H1 (cell line): ENCODE results near the gene HAND1. TPM values are rescaled to one million over a fixed set of nuclear protein-coding genes. Genes with fewer than 3 reads are reported as not detected.

Experiments used
- CREB1 ChIP-seq: IDR thresholded peaks from 2 replicates; pipeline ENCODE4 v1.6.1; 2012; ENCODE audit warnings: inconsistent platforms
- EGR1 ChIP-seq: IDR thresholded peaks from 2 replicates; pipeline ENCODE4 v1.6.1; 2011; ENCODE audit warnings: low read depth, low read length, borderline replicate concordance
- KDM5A ChIP-seq: fragments of 200-600 bp; IDR thresholded peaks from 2 replicates; pipeline ENCODE4 v1.7.1; 2012; ENCODE audit warnings: mild to moderate bottlenecking, low read length, inconsistent platforms, mixed read lengths
- TEAD4 ChIP-seq: IDR thresholded peaks from 2 replicates; pipeline ENCODE4 v1.6.1; 2012; ENCODE audit warnings: low read depth, low read length, inconsistent platforms, mixed read lengths
- polyA plus RNA-seq, 7 experiments: library from polyadenylated mRNA; depleted of rRNA in 3 of 7; stranded (reverse) in 5 of 7; unstranded in 2 of 7; fragments of >200 nt in 5 of 7; fragments of 200-250 nt in 2 of 7; gene quantifications; 1 replicate in 5 of 7; 2 replicates in 1 of 7; 4 replicates in 1 of 7; pipeline versions ENCODE4 v1.2.1 to v1.2.3, GENCODE V29; 2011 to 2013; ENCODE audit warnings: missing spikeins in 2 of 7, mixed read lengths in 2 of 7
- total RNA-seq: library from RNA; stranded (reverse); fragmentation: NEBNext Ultra II Directional; extraction: Animal tissue kit (Norgen Biotek cat#: 25700); gene quantifications from 2 replicates; pipeline ENCODE4 v1.2.1, GENCODE V29; 2021
- TF ChIP-seq, protein P1 (sequence below): fragments of 300-600 bp; sonication (generic); IDR thresholded peaks from 2 replicates; pipeline ENCODE4 v1.7.1; 2012; ENCODE audit warnings: low read length, moderate library complexity, mild to moderate bottlenecking, inconsistent platforms; ENCODE audit not compliant: insufficient replicate concordance

Gene HAND1
- total and polyA plus RNA-seq, 2 of the 8 experiments (the other 6 are each of a cell fraction or from before 2014, with no cell fraction given) = 0.06 TPM; not detected in 1

DNA sequence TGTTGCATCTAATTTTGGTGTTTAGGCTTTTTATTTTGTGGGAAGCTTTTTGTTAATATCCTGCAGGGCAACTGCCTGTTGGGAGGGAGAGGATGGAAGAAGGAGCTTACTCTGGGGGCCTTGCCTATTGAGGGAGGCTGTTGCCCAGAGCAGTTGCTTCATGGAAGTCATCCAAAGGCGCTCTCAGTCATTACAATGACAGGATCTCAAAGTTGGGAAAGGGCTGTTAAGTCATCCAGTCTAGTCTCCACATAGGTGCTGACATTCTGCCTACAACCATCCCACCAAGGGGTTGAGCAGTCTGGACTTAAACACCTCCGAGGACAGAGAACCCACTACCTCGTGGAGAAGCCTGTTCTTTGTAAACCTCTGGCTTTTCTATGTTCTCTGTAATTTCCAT, 19.0 kb downstream of the HAND1 start (continued):
- TF ChIP-seq, protein P1, sequence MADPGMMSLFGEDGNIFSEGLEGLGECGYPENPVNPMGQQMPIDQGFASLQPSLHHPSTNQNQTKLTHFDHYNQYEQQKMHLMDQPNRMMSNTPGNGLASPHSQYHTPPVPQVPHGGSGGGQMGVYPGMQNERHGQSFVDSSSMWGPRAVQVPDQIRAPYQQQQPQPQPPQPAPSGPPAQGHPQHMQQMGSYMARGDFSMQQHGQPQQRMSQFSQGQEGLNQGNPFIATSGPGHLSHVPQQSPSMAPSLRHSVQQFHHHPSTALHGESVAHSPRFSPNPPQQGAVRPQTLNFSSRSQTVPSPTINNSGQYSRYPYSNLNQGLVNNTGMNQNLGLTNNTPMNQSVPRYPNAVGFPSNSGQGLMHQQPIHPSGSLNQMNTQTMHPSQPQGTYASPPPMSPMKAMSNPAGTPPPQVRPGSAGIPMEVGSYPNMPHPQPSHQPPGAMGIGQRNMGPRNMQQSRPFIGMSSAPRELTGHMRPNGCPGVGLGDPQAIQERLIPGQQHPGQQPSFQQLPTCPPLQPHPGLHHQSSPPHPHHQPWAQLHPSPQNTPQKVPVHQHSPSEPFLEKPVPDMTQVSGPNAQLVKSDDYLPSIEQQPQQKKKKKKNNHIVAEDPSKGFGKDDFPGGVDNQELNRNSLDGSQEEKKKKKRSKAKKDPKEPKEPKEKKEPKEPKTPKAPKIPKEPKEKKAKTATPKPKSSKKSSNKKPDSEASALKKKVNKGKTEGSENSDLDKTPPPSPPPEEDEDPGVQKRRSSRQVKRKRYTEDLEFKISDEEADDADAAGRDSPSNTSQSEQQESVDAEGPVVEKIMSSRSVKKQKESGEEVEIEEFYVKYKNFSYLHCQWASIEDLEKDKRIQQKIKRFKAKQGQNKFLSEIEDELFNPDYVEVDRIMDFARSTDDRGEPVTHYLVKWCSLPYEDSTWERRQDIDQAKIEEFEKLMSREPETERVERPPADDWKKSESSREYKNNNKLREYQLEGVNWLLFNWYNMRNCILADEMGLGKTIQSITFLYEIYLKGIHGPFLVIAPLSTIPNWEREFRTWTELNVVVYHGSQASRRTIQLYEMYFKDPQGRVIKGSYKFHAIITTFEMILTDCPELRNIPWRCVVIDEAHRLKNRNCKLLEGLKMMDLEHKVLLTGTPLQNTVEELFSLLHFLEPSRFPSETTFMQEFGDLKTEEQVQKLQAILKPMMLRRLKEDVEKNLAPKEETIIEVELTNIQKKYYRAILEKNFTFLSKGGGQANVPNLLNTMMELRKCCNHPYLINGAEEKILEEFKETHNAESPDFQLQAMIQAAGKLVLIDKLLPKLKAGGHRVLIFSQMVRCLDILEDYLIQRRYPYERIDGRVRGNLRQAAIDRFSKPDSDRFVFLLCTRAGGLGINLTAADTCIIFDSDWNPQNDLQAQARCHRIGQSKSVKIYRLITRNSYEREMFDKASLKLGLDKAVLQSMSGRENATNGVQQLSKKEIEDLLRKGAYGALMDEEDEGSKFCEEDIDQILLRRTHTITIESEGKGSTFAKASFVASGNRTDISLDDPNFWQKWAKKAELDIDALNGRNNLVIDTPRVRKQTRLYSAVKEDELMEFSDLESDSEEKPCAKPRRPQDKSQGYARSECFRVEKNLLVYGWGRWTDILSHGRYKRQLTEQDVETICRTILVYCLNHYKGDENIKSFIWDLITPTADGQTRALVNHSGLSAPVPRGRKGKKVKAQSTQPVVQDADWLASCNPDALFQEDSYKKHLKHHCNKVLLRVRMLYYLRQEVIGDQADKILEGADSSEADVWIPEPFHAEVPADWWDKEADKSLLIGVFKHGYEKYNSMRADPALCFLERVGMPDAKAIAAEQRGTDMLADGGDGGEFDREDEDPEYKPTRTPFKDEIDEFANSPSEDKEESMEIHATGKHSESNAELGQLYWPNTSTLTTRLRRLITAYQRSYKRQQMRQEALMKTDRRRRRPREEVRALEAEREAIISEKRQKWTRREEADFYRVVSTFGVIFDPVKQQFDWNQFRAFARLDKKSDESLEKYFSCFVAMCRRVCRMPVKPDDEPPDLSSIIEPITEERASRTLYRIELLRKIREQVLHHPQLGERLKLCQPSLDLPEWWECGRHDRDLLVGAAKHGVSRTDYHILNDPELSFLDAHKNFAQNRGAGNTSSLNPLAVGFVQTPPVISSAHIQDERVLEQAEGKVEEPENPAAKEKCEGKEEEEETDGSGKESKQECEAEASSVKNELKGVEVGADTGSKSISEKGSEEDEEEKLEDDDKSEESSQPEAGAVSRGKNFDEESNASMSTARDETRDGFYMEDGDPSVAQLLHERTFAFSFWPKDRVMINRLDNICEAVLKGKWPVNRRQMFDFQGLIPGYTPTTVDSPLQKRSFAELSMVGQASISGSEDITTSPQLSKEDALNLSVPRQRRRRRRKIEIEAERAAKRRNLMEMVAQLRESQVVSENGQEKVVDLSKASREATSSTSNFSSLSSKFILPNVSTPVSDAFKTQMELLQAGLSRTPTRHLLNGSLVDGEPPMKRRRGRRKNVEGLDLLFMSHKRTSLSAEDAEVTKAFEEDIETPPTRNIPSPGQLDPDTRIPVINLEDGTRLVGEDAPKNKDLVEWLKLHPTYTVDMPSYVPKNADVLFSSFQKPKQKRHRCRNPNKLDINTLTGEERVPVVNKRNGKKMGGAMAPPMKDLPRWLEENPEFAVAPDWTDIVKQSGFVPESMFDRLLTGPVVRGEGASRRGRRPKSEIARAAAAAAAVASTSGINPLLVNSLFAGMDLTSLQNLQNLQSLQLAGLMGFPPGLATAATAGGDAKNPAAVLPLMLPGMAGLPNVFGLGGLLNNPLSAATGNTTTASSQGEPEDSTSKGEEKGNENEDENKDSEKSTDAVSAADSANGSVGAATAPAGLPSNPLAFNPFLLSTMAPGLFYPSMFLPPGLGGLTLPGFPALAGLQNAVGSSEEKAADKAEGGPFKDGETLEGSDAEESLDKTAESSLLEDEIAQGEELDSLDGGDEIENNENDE = no peak
- TF ChIP-seq TEAD4 = no peak
- no peak for TF ChIP-seq KDM5A
- TF ChIP-seq CREB1 = no peak
- no peak for TF ChIP-seq EGR1
